RWPE1 (cell line): ENCODE measurements around the gene OGFR.

Experiments used
- CTCF ChIA-PET: fragments of 350-600 bp; sonication (Branson Sonifier 250); formaldehyde crosslinking; extraction: SDS; loops from one replicate; lab custom pipeline; 2021; lab: Yijun Ruan, JAX
- POLR2A ChIA-PET: fragments of 400-600 bp; formaldehyde crosslinking; extraction: SDS; loops from one replicate; lab custom pipeline; 2020; ENCODE audit warnings: antibody characterized with exemption; ENCODE audit not compliant: low non-redundant PET; lab: Yijun Ruan, JAX
- DNase-seq: peaks from one replicate; pipeline ENCODE4 v3.0.0; 2012; ENCODE audit warnings: low spot score
- H3K27ac ChIP-seq: fragments of 450-650 bp; 2 replicates; pipeline ENCODE4 v1.5.1; 2017
- CTCF ChIP-seq: fragments of 450-650 bp; conservative IDR thresholded peaks from 2 replicates; pipeline ENCODE4 v1.5.1; 2017; ENCODE audit warnings: low read depth, mild to moderate bottlenecking

OGFR gene

GRCh38 chr20:62854121-62854520, 49.5 kb downstream of the OGFR start:
- ChIA-PET CTCF (interaction anchor here (0.6 to 1.1 kb wide), 2 partner anchors 31 to 175 kb away, joined by 8 to 9 read pairs; no protein-coding TSS in a partner anchor), POLR2A (no interaction called here)
- no peak overlapping the region for H3K27ac ChIP-seq
- TF ChIP-seq CTCF: no peak
- DNase-seq: no peak

- TF ChIP-seq CTCF: no peak
- H3K27ac ChIP-seq: peak overlapping the region; percentile 2; the same call in 1 of the 2 replicates
- DNase-seq: no peak
- POLR2A ChIA-PET: no interaction called here
- CTCF ChIA-PET: interaction anchor here (1.1 kb wide), 1 partner anchor 32 kb away, joined by 9 read pairs; no protein-coding TSS in a partner anchor
These were observed 50.5 kb downstream of the OGFR start for GRCh38 chr20:62855120-62855519.

GRCh38 chr20:62856931-62857619, 52.4 kb downstream of the OGFR start:
- no peak for TF ChIP-seq CTCF
- POLR2A ChIA-PET: interaction anchor here (0.6 to 1.0 kb wide), 2 partner anchors 35 to 40 kb away, joined by 3 read pairs; partner anchors contain the start of gene COL9A3
- CTCF ChIA-PET: interaction anchor here (0.6 to 1.0 kb wide), 6 partner anchors 31 to 1077 kb away, joined by 3 to 6 read pairs (median 4); no protein-coding TSS in a partner anchor
- peak; percentile 94 for DNase-seq
- H3K27ac ChIP-seq: peak overlapping the region; percentile 70

- POLR2A ChIA-PET: no interaction called here
- CTCF ChIA-PET: interaction anchor here (0.7 kb wide), 1 partner anchor 51 kb away, joined by 4 read pairs; no protein-coding TSS in a partner anchor
- no peak overlapping the region for H3K27ac ChIP-seq
- TF ChIP-seq CTCF: no peak
- no peak for DNase-seq
These were observed 53.6 kb downstream of the OGFR start for GRCh38 chr20:62858058-62858830.

- POLR2A ChIA-PET: interaction anchor here (0.7 kb wide), 1 partner anchor 11 kb away, joined by 6 read pairs; no protein-coding TSS in a partner anchor
- CTCF ChIA-PET: interaction anchor here (0.9 kb wide), 1 partner anchor 69 kb away, joined by 3 read pairs; no protein-coding TSS in a partner anchor
- TF ChIP-seq CTCF: no peak
- no peak overlapping the region for H3K27ac ChIP-seq
- DNase-seq: no peak
These were observed 55.1 kb downstream of the OGFR start for GRCh38 chr20:62859721-62860120.

GRCh38 chr20:62860391-62860923, 55.8 kb downstream of the OGFR start:
- H3K27ac ChIP-seq: peak overlapping the region; percentile 74
- POLR2A ChIA-PET: no interaction called here
- no peak for DNase-seq
- TF ChIP-seq CTCF: no peak; the same call in 1 of the 2 replicates
- CTCF ChIA-PET: interaction anchor here (0.6 to 1.4 kb wide), 4 partner anchors 14 to 593 kb away, joined by 3 to 13 read pairs (median 4); no protein-coding TSS in a partner anchor
